PC-9 (cell line): ENCODE results near the gene PAX8. TPM values are rescaled to one million over a fixed set of nuclear protein-coding genes. Genes with fewer than 3 reads are reported as not detected.

Source experiments
- BruUV-seq: library from RNA; stranded (reverse); fragments of 400-500 nt; replicated peaks from 2 replicates; lab custom pipeline; 2021; lab: Mats Ljungman, UMichigan
- CTCF ChIA-PET: fragments of 300-600 bp; sonication (Branson Sonifier 250); formaldehyde crosslinking; loops from one replicate; lab custom pipeline; 2022; ENCODE audit warnings: antibody characterized with exemption; lab: Charles Lee
- POLR2A ChIA-PET: fragments of 300-600 bp; sonication (Branson Sonifier 250); formaldehyde crosslinking; loops from one replicate; lab custom pipeline; 2022; ENCODE audit warnings: antibody characterized with exemption; ENCODE audit not compliant: unreplicated experiment; lab: Charles Lee
- DNase-seq, 2 experiments: peaks; one replicate each; pipeline versions ENCODE4 v3.0.0 to v3.0.0-alpha.2; 2015 to 2022; ENCODE audit warnings: mixed read lengths in 1 of 2
- H2AFZ ChIP-seq: fragments of 200-600 bp; sonication (generic); 2 replicates; pipeline ENCODE4 v1.8.1; 2017; ENCODE audit warnings: antibody characterized with exemption
- H3F3A ChIP-seq: fragments of 200-600 bp; sonication (generic); 2 replicates; pipeline ENCODE4 v1.8.1; 2017; ENCODE audit warnings: antibody characterized with exemption, mild to moderate bottlenecking, low read depth; ENCODE audit not compliant: insufficient read depth
- H3K27ac ChIP-seq: fragments of 200-600 bp; sonication (generic); 2 replicates; pipeline ENCODE4 v1.6.1; 2016; ENCODE audit warnings: mixed run types
- H3K27me3 ChIP-seq: fragments of 200-600 bp; sonication (generic); 2 replicates; pipeline ENCODE4 v1.6.1; 2016; ENCODE audit warnings: low read depth, mixed run types; ENCODE audit not compliant: insufficient read depth
- H3K36me3 ChIP-seq: fragments of 200-600 bp; sonication (generic); 2 replicates; pipeline ENCODE4 v1.6.1; 2016; ENCODE audit warnings: low read depth, mixed run types
- H3K4me1 ChIP-seq: fragments of 200-600 bp; sonication (generic); replicated peaks from 2 replicates; pipeline ENCODE4 v1.6.1; 2016; ENCODE audit warnings: mixed run types; ENCODE audit not compliant: insufficient read depth
- H3K4me2 ChIP-seq: fragments of 200-600 bp; sonication (generic); 2 replicates; pipeline ENCODE4 v1.6.1; 2017; ENCODE audit warnings: mixed run types
- H3K4me3 ChIP-seq: fragments of 200-600 bp; sonication (generic); 2 replicates; pipeline ENCODE4 v1.6.1; 2016; ENCODE audit warnings: mixed run types
- H3K79me2 ChIP-seq: fragments of 200-600 bp; sonication (generic); 2 replicates; pipeline ENCODE4 v1.6.1; 2017; ENCODE audit warnings: low read depth, mixed run types
- H3K9me2 ChIP-seq: fragments of 200-600 bp; sonication (generic); 2 replicates; pipeline ENCODE4 v1.8.1; 2017; ENCODE audit warnings: mild to moderate bottlenecking; ENCODE audit not compliant: insufficient read depth
- H3K9me3 ChIP-seq: fragments of 200-600 bp; sonication (generic); 2 replicates; pipeline ENCODE4 v1.8.1; 2016; ENCODE audit warnings: low read depth; ENCODE audit not compliant: insufficient read depth
- H4K20me1 ChIP-seq: fragments of 200-600 bp; sonication (generic); 2 replicates; pipeline ENCODE4 v1.8.1; 2017; ENCODE audit not compliant: insufficient read depth
- EZH2 ChIP-seq: fragments of 200-600 bp; sonication (generic); IDR thresholded peaks from 2 replicates; pipeline ENCODE4 v1.8.0; 2017; ENCODE audit warnings: antibody characterized with exemption, low read depth
- intact Hi-C: fragments of 100-400 bp; cut with micrococcal nuclease; formaldehyde crosslinking; loops from one replicate; pipeline ENCODE4 v1.10.0; 2022; ENCODE audit not compliant: unreplicated experiment
- total RNA-seq: library from RNA; stranded (reverse); gene quantifications from 2 replicates; pipeline ENCODE4 v1.2.3, GENCODE V29; 2021
- TF ChIP-seq, protein P1 (sequence below): fragments of 200-600 bp; sonication (generic); conservative IDR thresholded peaks from 2 replicates; pipeline ENCODE4 v1.6.1; 2017; ENCODE audit warnings: mixed run types, antibody characterized with exemption, mild to moderate bottlenecking, moderate library complexity

PAX8 gene
- total RNA-seq, 1 experiment from 2014 or later, result 5.8 TPM

DNA sequence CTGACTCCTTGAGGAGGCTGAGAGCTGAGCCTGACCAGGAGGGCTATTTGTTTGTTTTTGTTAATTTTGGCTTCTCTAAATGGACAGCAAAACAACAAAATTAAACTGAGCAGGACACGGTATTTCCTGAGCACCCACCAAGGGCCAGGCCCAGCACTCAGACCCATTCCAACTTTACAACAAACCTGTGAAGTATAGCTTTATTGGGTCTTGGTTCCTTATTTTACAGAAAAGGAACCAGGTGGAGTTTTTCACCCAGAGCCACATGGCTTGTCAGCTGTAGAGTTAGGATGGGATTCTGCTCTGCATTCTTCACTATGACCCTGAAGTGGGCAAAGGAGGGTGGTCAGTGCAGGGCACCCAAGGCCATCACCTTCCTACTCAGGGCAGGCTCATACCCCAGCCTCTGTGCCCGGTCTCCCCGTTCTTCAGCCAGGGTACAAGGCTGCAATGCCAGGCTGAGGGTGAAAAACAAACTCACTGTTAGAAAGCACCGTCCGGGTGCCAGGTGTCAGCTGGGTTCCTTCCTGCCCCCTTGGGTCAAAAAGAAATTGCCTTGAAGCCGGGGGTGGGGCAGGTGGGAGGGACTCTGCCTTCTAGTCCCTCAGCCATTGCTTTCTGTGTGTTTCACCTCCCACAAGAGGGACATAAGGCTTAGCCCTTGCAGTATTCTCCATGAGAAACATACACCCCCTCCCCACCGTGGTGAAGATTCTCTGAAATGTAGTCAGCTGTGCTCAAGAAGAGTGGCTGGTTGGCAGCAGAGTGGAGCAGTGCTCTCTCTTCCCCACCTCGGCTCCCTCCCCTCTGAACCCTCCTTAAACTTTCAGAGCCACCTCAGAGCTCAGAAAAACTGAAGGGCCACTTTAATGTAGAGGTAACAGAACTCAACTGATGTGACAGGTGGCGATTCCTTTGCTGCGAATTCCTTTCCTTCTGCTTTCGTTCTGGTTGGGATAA is 102.7 kb downstream of the PAX8 start:
- H2AFZ ChIP-seq, result no peak overlapping the region
- H3K4me1 ChIP-seq, result no peaks in the 10 kb centered on the region
- H3K9me2 ChIP-seq, result no peaks in the 10 kb centered on the region
- no peak for DNase-seq
- H4K20me1 ChIP-seq, result no peaks in the 10 kb centered on the region
- TF ChIP-seq, protein P1, sequence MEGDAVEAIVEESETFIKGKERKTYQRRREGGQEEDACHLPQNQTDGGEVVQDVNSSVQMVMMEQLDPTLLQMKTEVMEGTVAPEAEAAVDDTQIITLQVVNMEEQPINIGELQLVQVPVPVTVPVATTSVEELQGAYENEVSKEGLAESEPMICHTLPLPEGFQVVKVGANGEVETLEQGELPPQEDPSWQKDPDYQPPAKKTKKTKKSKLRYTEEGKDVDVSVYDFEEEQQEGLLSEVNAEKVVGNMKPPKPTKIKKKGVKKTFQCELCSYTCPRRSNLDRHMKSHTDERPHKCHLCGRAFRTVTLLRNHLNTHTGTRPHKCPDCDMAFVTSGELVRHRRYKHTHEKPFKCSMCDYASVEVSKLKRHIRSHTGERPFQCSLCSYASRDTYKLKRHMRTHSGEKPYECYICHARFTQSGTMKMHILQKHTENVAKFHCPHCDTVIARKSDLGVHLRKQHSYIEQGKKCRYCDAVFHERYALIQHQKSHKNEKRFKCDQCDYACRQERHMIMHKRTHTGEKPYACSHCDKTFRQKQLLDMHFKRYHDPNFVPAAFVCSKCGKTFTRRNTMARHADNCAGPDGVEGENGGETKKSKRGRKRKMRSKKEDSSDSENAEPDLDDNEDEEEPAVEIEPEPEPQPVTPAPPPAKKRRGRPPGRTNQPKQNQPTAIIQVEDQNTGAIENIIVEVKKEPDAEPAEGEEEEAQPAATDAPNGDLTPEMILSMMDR, result no peak
- no peak for TF ChIP-seq EZH2
- ChIA-PET POLR2A (no interaction called here), CTCF (no interaction called here)
- 0 out of 2 replicates have a peak, but pooled peaks cover 4% of the 10 kb centered on the region for H3F3A ChIP-seq
- BruUV-seq, result no TSS peak
- no peaks in the 10 kb centered on the region for H3K9me3 ChIP-seq
- H3K79me2 ChIP-seq, result no peaks in the 10 kb centered on the region
- no peak overlapping the region for H3K4me3 ChIP-seq
- intact Hi-C loops, result no loop called here
- no peaks in the 10 kb centered on the region for H3K36me3 ChIP-seq
- H3K27ac ChIP-seq, result no peak overlapping the region
- no peak overlapping the region for H3K4me2 ChIP-seq
- H3K27me3 ChIP-seq, result no peaks in the 10 kb centered on the region

DNA sequence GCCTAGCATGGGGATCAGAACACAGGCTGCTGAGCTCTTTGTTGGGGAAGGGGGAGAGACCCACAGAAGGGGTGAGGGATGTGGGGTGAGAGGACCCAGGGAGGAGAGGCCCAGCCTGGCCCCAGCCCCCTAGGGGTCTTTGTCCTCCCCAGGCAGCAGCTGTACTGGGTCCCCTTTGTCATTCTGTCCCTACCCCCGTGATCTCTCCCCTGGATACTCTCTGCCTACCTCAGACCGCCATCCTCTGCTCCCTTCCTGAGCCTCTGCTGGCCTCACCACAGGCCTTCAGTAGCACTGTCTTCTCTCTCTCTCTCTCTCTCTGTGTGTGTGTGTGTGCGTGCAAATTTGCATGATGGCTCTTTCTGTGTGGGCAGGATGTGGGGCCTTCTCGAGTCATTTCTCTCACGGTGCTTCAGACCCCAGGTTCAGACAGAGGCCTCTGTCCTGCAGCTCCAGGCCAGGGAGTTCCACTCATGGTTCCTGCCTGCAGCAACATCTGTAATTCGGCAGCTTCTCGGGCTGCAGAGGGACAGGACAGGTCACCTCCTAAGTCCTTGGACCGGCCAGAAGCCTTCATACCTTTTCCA is 103.6 kb downstream of the PAX8 start:
- Histone ChIP-seq H3K4me1 (no peaks in the 10 kb centered on the region), H4K20me1 (no peaks in the 10 kb centered on the region), H2AFZ (no peak overlapping the region), H3K9me3 (no peaks in the 10 kb centered on the region), H3K36me3 (no peaks in the 10 kb centered on the region), H3K79me2 (no peaks in the 10 kb centered on the region), H3F3A (0 out of 2 replicates have a peak, but pooled peaks cover 5% of the 10 kb centered on the region), H3K4me3 (no peak overlapping the region), H3K9me2 (no peaks in the 10 kb centered on the region), H3K27me3 (no peaks in the 10 kb centered on the region), H3K4me2 (no peak overlapping the region), H3K27ac (no peak overlapping the region)
- intact Hi-C loops, result no loop called here
- ChIA-PET POLR2A (no interaction called here), CTCF (interaction anchor here (0.6 kb wide), 1 partner anchor 92 kb away, joined by 3 read pairs; no protein-coding TSS in a partner anchor)
- DNase-seq, result no peak
- TF ChIP-seq, protein P1, result no peak
- TF ChIP-seq EZH2, result no peak
- BruUV-seq, result no TSS peak

DNA sequence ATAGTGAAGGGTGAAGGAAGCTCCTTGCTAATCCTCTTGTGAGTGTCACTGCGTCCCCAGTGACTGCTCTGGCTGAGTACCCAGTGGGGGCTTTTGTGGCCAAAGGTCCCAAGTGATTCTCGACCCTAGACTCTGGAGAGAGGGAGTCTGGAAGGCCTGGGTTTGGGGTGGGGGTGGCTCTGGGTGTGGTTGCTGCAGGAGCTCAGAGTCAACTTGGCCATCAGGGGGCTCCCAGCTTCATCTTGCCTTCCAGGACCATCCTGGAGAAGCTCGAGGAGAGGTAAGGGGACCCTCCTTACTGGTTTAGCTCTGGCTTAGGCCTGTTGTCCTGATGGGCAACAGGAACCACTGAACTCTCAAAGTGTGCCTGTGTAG is 104.4 kb downstream of the PAX8 start:
- TF ChIP-seq EZH2, result no peak
- TF ChIP-seq, protein P1, result no peak
- no peaks in the 10 kb centered on the region for H3K79me2 ChIP-seq
- H3K4me1 ChIP-seq, result no peaks in the 10 kb centered on the region
- H3K27ac ChIP-seq, result no peak overlapping the region
- no peaks in the 10 kb centered on the region for H3K9me3 ChIP-seq
- no peak overlapping the region for H3K4me2 ChIP-seq
- H4K20me1 ChIP-seq, result no peaks in the 10 kb centered on the region
- no peak overlapping the region for H3K4me3 ChIP-seq
- ChIA-PET POLR2A (no interaction called here), CTCF (interaction anchor here (0.6 kb wide), 1 partner anchor 92 kb away, joined by 3 read pairs; no protein-coding TSS in a partner anchor)
- no peaks in the 10 kb centered on the region for H3K9me2 ChIP-seq
- DNase-seq, result no peak
- H3K27me3 ChIP-seq, result no peaks in the 10 kb centered on the region
- H3F3A ChIP-seq, result 0 out of 2 replicates have a peak, but pooled peaks cover 5% of the 10 kb centered on the region
- no peaks in the 10 kb centered on the region for H3K36me3 ChIP-seq
- no peak overlapping the region for H2AFZ ChIP-seq
- intact Hi-C loops, result no loop called here
- BruUV-seq, result no TSS peak
